ENCODE data around the gene KIF26B. TPM values are rescaled to one million over a fixed set of nuclear protein-coding genes. Genes with fewer than 3 reads are reported as not detected.

Gene KIF26B
- total and polyA plus RNA-seq, 2 experiments from 2014 or later = 0.03 to 0.76 TPM

DNA sequence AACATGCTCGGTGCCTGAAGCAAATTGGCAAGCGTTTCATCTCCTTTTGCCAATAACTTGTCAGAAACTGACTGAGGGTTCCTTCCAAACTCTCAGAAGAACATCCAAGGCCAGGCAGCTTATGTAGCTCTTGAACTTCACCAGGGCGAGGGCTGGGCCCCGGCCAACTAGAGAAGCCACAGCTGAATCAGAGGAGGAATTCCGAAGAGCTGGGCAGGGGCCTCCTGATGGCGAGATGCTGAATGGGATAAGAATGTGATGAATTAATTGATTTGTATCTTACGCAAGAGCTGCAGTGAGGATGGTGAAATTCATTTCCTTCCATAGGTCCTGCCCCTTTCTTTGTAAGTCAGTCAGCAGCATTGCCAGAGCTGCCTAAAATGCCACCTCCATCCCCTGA, 345.8 kb downstream of the KIF26B start (continued):
- TF ChIP-seq, protein P1, sequence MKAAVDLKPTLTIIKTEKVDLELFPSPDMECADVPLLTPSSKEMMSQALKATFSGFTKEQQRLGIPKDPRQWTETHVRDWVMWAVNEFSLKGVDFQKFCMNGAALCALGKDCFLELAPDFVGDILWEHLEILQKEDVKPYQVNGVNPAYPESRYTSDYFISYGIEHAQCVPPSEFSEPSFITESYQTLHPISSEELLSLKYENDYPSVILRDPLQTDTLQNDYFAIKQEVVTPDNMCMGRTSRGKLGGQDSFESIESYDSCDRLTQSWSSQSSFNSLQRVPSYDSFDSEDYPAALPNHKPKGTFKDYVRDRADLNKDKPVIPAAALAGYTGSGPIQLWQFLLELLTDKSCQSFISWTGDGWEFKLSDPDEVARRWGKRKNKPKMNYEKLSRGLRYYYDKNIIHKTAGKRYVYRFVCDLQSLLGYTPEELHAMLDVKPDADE (IDR thresholded peaks at IDR 0.05) = no peak
- TF ChIP-seq, protein P2, sequence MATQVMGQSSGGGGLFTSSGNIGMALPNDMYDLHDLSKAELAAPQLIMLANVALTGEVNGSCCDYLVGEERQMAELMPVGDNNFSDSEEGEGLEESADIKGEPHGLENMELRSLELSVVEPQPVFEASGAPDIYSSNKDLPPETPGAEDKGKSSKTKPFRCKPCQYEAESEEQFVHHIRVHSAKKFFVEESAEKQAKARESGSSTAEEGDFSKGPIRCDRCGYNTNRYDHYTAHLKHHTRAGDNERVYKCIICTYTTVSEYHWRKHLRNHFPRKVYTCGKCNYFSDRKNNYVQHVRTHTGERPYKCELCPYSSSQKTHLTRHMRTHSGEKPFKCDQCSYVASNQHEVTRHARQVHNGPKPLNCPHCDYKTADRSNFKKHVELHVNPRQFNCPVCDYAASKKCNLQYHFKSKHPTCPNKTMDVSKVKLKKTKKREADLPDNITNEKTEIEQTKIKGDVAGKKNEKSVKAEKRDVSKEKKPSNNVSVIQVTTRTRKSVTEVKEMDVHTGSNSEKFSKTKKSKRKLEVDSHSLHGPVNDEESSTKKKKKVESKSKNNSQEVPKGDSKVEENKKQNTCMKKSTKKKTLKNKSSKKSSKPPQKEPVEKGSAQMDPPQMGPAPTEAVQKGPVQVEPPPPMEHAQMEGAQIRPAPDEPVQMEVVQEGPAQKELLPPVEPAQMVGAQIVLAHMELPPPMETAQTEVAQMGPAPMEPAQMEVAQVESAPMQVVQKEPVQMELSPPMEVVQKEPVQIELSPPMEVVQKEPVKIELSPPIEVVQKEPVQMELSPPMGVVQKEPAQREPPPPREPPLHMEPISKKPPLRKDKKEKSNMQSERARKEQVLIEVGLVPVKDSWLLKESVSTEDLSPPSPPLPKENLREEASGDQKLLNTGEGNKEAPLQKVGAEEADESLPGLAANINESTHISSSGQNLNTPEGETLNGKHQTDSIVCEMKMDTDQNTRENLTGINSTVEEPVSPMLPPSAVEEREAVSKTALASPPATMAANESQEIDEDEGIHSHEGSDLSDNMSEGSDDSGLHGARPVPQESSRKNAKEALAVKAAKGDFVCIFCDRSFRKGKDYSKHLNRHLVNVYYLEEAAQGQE (IDR thresholded peaks at IDR 0.05; ENCODE audit: unreplicated experiment) = no peak
- TF ChIP-seq JUNB (IDR thresholded peaks at IDR 0.05; ENCODE audit: unreplicated experiment) (no peak), ZNF114 (CRISPR knock-in tag; IDR thresholded peaks at IDR 0.05) (no peak), EZH2phosphoT487 (IDR thresholded peaks at IDR 0.05; ENCODE audit: unreplicated experiment) (no peak)

DNA sequence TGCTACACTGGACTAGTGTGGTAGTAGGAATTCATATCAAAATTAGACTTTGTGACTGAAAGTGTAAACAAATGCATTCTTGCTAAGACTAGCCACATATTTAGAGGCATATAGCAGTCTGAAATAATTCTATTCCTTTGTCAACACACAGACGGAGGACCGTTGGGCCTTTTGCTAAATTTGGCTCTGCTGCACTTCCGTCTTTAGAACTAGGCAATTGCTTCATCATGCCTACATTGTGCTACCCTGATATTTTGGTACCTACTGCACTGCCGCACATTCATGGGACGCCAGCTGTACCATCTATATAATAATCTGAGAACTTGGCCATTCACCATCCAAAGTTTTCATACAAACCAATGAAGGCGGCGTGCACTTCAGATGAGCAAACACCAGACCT, 346.8 kb downstream of the KIF26B start:
- Histone ChIP-seq H3K27me3 (ENCODE audit: insufficient read depth) (no peaks in the 10 kb centered on the region), H3K36me3 (ENCODE audit: insufficient read depth) (no peaks in the 10 kb centered on the region), H3K4me1 (ENCODE audit: insufficient read depth) (no peaks in the 10 kb centered on the region), H4K20me1 (replicated peaks; ENCODE audit: insufficient read depth) (no peaks in the 10 kb centered on the region), H3K9me2 (ENCODE audit: insufficient read depth) (no peaks in the 10 kb centered on the region), H2AFZ (no peak overlapping the region), H3K79me2 (replicated peaks; ENCODE audit: insufficient read depth) (no peaks in the 10 kb centered on the region), H3K27ac (ENCODE audit: low read depth) (no peak overlapping the region), H3F3A (replicated peaks; ENCODE audit: low read depth) (no peaks in the 10 kb centered on the region), H3K4me3 (no peak overlapping the region), H3K4me2 (no peak overlapping the region)
- H3K27ac Mint-ChIP-seq = no peak overlapping the region
- peaks cover 4% of the 10 kb centered on the region; the same call in 2 of the 3 replicates for H3K4me1 Mint-ChIP-seq
- ATAC-seq (no peak), DNase-seq (ENCODE audit: low spot score) (no peak)
- no peaks in the 10 kb centered on the region for H3K36me3 Mint-ChIP-seq (ENCODE audit: low read depth)
- H3K4me3 Mint-ChIP-seq = no peak overlapping the region
- H3K27me3 Mint-ChIP-seq (ENCODE audit: insufficient read depth, low read depth, poor library complexity) = peaks cover 3% of the 10 kb centered on the region
- no peaks in the 10 kb centered on the region; the same call in 2 of the 3 replicates for H3K9me3 Mint-ChIP-seq
- TF ChIP-seq ZNF462 (CRISPR knock-in tag; IDR thresholded peaks at IDR 0.05) = no peak
- no peak for TF ChIP-seq CTCF (conservative IDR thresholded peaks at IDR 0.05; ENCODE audit: low read depth in 2 of 2)
- TF ChIP-seq ZNF114 (CRISPR knock-in tag; IDR thresholded peaks at IDR 0.05) = no peak
- TF ChIP-seq STAT1 (IDR thresholded peaks at IDR 0.05; ENCODE audit: unreplicated experiment) = no peak
- no peak for TF ChIP-seq JUNB (IDR thresholded peaks at IDR 0.05; ENCODE audit: unreplicated experiment)
- TF ChIP-seq NANOG (IDR thresholded peaks at IDR 0.05; ENCODE audit: borderline replicate concordance) = no peak
- TF ChIP-seq, protein P1 (IDR thresholded peaks at IDR 0.05) = no peak
- TF ChIP-seq CREB1 (CRISPR knock-in tag; IDR thresholded peaks at IDR 0.05; ENCODE audit: low read depth) = no peak
- TF ChIP-seq EZH2 (IDR thresholded peaks at IDR 0.05; ENCODE audit: low read depth, unreplicated experiment) = no peak
- no peak for TF ChIP-seq EZH2phosphoT487 (IDR thresholded peaks at IDR 0.05; ENCODE audit: unreplicated experiment)
